Left ventricle myocardium inferior (tissue), 1 donor: Measurements from ENCODE around the gene PRKCB. TPM values are rescaled to one million over a fixed set of nuclear protein-coding genes. Genes with fewer than 3 reads are reported as not detected.
"Not testable (repeated sequence)": the region's sequence is repeated elsewhere in the genome, so short reads cannot be mapped to it uniquely, and the experiment has no call there.

Experiments
- DNase-seq: peaks from one replicate; pipeline ENCODE4 v3.0.0-alpha.2; 2020
- H3K27ac ChIP-seq: fragments of 200-600 bp; replicated peaks from 2 replicates; pipeline ENCODE4 v1.8.0; 2021
- H3K27me3 ChIP-seq: fragments of 200-600 bp; 2 replicates; pipeline ENCODE4 v1.8.0; 2021; ENCODE audit warnings: low read depth
- H3K36me3 ChIP-seq: fragments of 200-600 bp; 2 replicates; pipeline ENCODE4 v1.8.0; 2021
- H3K4me1 ChIP-seq: fragments of 200-600 bp; 2 replicates; pipeline ENCODE4 v1.8.0; 2021
- H3K4me3 ChIP-seq: fragments of 200-600 bp; 2 replicates; pipeline ENCODE4 v1.8.0; 2021; ENCODE audit warnings: mild to moderate bottlenecking, moderate library complexity
- H3K9me3 ChIP-seq: fragments of 200-600 bp; replicated peaks from 2 replicates; pipeline ENCODE4 v1.8.0; 2021
- CTCF ChIP-seq: fragments of 200-600 bp; IDR thresholded peaks from 2 replicates; pipeline ENCODE4 v1.8.0; 2021; ENCODE audit warnings: antibody characterized with exemption, mild to moderate bottlenecking, borderline replicate concordance
- intact Hi-C: fragments of 100-400 bp; cut with micrococcal nuclease; formaldehyde crosslinking; loops from one replicate; pipeline ENCODE4 v1.11.0; 2022
- total RNA-seq: library from RNA; stranded (reverse); fragmentation: NEBNext Ultra II Directional; extraction: Animal tissue kit (Norgen Biotek cat#: 25700); gene quantifications from one replicate; pipeline ENCODE4 v1.2.1, GENCODE V29; 2021
- donor health status: DM: no; HTN: yes; CAD: no; lungs with severe emphysema.

Gene PRKCB
- total RNA-seq, 1 donor from 2014 or later = 1.6 TPM

DNA sequence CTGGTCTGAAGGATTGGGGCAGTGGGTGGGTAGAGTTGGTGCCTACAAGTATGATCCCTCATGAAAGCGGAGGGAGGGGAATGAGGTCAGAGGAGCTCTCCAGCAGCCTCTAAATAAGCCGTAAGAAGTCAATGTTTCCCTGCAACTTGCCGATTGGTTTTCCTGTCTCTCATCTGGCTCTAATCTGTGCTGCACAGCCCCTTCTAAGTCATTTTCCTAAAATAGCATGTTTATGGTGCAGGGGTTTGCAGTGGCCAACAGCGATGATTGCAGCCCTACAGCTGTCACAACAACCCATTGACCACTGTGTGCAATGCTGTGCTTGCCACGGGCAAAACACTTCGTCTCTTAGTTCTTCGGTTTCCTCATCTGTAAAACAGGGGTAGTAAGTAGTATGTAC is 189.2 kb downstream of the PRKCB start:
- H3K36me3 ChIP-seq = no peaks in the 10 kb centered on the region
- DNase-seq = no peak
- peaks cover 74% of the 10 kb centered on the region for H3K27me3 ChIP-seq
- no peaks in the 10 kb centered on the region for H3K4me1 ChIP-seq
- no peaks in the 10 kb centered on the region for H3K9me3 ChIP-seq
- TF ChIP-seq CTCF = no peak
- intact Hi-C loops = no loop called here
- H3K27ac ChIP-seq = no peak overlapping the region
- no peak overlapping the region for H3K4me3 ChIP-seq

GRCh38 chr16:24027466-24027865 is 191.7 kb downstream of the PRKCB start:
- no peaks in the 10 kb centered on the region for H3K4me1 ChIP-seq
- H3K27ac ChIP-seq = no peak overlapping the region
- intact Hi-C loops = no loop called here
- H3K36me3 ChIP-seq = no peaks in the 10 kb centered on the region
- no peaks in the 10 kb centered on the region for H3K9me3 ChIP-seq
- TF ChIP-seq CTCF = no peak
- no peak overlapping the region for H3K4me3 ChIP-seq
- H3K27me3 ChIP-seq = peaks cover 69% of the 10 kb centered on the region
- no peak for DNase-seq

DNA sequence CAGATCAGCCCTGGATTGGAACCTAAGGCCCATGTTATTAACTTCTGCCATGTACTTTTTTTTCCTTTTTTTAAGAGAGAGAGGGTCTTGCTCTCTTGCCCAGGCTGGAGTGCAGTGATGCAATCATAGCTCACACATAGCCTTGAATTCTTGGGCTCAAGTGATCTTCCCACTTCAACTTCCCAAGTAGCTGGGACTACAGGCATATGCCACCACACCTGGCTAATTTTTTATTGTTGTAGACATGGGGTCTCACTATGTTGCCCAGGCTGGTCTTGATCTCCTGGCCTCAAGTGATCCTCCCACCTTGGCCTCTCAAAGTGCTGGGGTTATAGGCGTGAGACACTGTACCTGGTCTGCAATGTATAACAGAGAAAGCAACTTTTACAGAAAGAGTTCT is 194.1 kb downstream of the PRKCB start:
- H3K27me3 ChIP-seq = peaks cover 69% of the 10 kb centered on the region
- H3K36me3 ChIP-seq, H3K9me3 ChIP-seq, H3K27ac ChIP-seq, H3K4me1 ChIP-seq, DNase-seq, H3K4me3 ChIP-seq: not testable (repeated sequence)
- intact Hi-C loops = loop anchor here (10.0 kb wide), 1 partner anchor 295 kb away; no protein-coding TSS in a partner anchor

GRCh38 chr16:24035127-24035842 is 199.5 kb downstream of the PRKCB start:
- Histone ChIP-seq H3K4me3 (no peak overlapping the region), H3K36me3 (no peaks in the 10 kb centered on the region), H3K27ac (no peak overlapping the region), H3K4me1 (no peaks in the 10 kb centered on the region), H3K27me3 (peaks cover 82% of the 10 kb centered on the region), H3K9me3 (peaks cover 3% of the 10 kb centered on the region)
- no peak for TF ChIP-seq CTCF
- intact Hi-C loops = loop anchor here (10.0 kb wide), 1 partner anchor 300 kb away; no protein-coding TSS in a partner anchor
- no peak for DNase-seq

- no peak for DNase-seq
- Histone ChIP-seq H3K36me3 (no peaks in the 10 kb centered on the region), H3K9me3 (peaks cover 3% of the 10 kb centered on the region), H3K4me3 (no peak overlapping the region), H3K4me1 (no peaks in the 10 kb centered on the region), H3K27me3 (peaks cover 90% of the 10 kb centered on the region), H3K27ac (no peak overlapping the region)
- intact Hi-C loops = loop anchor here (10.0 kb wide), 1 partner anchor 301 kb away; no protein-coding TSS in a partner anchor
- TF ChIP-seq CTCF = no peak
These were observed 200.3 kb downstream of the PRKCB start for GRCh38 chr16:24036038-24036543.

GRCh38 chr16:24036614-24037013 is 200.8 kb downstream of the PRKCB start:
- Histone ChIP-seq H3K27ac (no peak overlapping the region), H3K4me1 (no peaks in the 10 kb centered on the region), H3K36me3 (no peaks in the 10 kb centered on the region), H3K9me3 (peaks cover 3% of the 10 kb centered on the region), H3K27me3 (peaks cover 93% of the 10 kb centered on the region), H3K4me3 (no peak overlapping the region)
- TF ChIP-seq CTCF = peak; percentile 72
- intact Hi-C loops = loop anchor here (10.0 kb wide), 1 partner anchor 302 kb away; no protein-coding TSS in a partner anchor
- DNase-seq = no peak
